ENCODE results near the gene CDH11.

CDH11 gene, protein sequence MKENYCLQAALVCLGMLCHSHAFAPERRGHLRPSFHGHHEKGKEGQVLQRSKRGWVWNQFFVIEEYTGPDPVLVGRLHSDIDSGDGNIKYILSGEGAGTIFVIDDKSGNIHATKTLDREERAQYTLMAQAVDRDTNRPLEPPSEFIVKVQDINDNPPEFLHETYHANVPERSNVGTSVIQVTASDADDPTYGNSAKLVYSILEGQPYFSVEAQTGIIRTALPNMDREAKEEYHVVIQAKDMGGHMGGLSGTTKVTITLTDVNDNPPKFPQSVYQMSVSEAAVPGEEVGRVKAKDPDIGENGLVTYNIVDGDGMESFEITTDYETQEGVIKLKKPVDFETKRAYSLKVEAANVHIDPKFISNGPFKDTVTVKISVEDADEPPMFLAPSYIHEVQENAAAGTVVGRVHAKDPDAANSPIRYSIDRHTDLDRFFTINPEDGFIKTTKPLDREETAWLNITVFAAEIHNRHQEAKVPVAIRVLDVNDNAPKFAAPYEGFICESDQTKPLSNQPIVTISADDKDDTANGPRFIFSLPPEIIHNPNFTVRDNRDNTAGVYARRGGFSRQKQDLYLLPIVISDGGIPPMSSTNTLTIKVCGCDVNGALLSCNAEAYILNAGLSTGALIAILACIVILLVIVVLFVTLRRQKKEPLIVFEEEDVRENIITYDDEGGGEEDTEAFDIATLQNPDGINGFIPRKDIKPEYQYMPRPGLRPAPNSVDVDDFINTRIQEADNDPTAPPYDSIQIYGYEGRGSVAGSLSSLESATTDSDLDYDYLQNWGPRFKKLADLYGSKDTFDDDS

DNA sequence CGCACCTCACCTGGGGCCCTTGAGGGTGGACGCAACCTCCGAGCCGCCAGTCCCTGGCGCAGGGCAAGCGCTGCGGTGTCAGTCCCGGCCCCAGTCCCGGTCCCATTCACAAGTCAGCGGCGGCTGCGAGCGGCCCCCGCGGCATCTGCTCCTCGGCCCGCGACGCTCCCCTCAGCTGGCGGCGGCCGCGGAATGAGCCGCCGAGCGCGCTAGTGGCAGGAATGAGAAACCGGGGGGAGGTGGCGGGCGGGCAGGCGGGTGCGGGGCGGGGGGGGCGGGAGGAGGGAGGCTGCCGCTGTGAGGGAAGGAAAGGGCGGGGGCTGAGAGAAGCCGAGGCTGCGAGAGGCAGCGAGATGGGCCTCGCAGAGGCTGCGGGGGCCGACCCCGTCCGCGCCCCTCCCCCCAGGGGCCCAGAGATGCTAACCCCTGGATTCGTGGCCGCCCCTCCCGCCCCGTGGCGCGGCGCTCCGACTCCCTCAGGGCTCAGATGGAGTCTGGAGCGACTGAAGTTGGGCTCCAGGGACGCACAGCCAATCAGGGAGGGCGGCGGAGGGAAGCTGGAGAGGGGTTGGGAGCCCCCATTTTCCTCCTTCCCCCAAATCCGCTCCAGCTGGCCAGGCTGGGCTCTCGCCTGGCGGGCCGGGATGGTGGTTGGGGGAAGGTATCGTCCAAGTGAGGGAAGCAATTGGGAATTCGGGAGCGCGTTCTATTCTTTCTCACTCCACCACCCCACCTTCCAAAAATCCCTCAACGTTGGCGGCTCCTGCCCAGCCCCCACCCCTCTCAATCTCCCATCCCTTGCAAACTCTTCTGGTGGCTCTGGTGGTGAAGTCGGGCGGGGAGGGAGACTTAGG is at the start of gene CDH11:
TSS of gene CDH11 (minus strand) at position 194 of the 854 bp plus-strand sequence. CDS start 117,194 bp downstream, outside the sequence.
- no peak for DNase-seq

DNA sequence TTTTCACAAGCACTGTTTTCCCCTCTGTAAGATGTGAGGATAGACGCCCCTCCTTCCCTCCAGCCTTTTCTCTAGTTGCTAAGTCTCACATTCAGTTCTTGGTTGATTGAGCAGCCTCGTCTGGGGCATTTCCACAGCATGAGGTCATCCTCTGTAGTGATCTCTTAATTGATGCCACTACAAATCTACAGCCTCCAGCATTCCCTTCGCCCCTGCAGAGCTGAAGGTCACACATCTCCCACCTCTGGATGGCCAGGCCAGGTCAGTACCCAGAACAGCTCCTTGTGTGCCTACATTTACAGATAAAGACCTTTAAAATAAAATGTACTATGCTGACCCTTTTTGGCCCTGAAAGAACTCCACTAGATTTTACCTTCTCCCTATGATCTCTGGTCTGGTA is 32.5 kb upstream of the CDH11 start:
- no peak for DNase-seq

DNA sequence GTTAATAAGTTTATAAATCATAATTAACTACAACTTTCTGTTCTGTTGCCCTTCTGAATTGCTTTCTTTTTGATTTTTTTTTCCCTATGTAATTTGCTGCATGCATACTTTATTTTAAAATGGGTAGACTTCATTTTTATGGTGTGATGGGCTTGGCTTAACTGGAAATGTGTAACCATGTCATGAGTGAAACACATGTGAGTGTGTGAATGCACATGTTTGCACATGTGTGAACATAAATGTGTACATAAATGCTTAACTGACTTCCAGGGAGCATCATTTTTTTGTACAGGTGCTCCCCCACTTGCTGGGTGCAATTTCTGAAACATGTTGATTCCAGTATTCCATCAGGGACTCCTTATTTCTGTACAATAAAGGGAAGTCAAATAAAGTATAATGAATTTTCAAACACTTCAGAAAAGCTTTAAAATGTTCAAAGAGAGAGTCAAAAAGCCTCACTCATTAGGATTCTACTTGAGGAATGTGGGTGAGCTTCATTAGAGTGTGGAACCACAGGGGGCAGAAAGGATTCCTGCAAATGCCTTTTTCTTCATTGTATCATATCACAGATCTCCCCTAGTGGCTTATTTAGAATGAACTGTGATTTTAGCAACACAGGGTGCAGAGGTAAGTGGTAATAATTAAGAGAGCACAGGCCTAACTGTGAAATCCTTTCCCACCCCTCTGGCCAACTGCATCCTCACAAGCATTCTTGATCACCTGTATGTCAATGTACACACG is 31.7 kb upstream of the CDH11 start:
- no peak for DNase-seq

DNA sequence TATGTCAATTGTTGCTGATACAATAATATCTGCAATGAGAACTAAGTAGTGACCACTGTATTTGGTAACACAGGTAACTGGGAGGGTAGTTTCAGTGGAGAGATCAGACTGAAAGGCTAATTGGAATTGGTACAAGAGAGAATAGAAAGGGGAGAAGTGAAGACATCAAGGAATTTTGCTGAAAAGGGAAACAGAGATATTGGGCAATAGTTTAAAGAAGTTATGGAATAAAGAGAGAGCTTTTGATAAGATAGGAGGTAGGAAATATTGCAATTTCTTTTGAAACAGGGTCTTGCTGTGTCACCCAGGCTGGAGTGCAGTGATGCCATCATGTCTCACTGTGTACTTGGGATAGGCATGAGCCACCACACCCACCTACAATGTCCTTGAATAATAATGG is 26.9 kb upstream of the CDH11 start:
- DNase-seq: no peak

DNA sequence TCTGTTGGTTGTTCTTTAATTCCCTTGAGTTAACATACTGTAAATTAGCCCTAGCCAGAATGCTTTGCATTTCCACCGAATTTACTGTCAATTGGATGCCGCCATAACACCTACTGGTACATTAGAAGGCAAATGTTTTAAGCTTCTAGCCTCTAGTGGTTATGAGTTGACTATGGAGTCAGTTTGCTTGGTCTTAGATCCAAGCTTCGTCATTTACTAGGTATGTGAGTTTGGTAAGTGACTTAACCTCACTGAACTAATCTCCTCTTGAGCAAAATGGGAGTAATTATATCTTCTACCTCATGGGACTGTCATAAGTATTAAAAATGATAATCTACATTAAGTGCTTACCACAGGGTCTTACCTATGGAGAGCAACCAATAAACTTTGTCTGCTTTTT is 20.4 kb upstream of the CDH11 start:
- DNase-seq: no peak

DNA sequence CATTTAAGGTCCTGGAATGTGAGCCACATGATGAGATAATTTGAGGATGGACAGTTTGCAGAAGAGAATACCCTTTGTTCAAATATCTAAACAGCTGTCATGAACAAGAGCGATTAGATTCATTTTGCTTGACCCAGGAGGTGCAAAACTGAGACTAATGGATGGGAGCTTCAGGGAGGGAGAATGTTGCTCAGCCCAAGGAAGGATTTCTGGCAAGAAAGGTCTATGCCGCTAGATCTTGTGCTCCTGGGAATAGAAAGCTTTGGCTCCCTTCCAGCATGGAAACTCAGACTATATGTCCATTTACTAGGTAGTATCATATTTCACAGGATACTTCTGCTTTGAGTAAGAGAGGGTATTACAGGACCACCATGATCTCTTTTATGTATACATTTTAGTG is 14.8 kb upstream of the CDH11 start:
- no peak for DNase-seq

DNA sequence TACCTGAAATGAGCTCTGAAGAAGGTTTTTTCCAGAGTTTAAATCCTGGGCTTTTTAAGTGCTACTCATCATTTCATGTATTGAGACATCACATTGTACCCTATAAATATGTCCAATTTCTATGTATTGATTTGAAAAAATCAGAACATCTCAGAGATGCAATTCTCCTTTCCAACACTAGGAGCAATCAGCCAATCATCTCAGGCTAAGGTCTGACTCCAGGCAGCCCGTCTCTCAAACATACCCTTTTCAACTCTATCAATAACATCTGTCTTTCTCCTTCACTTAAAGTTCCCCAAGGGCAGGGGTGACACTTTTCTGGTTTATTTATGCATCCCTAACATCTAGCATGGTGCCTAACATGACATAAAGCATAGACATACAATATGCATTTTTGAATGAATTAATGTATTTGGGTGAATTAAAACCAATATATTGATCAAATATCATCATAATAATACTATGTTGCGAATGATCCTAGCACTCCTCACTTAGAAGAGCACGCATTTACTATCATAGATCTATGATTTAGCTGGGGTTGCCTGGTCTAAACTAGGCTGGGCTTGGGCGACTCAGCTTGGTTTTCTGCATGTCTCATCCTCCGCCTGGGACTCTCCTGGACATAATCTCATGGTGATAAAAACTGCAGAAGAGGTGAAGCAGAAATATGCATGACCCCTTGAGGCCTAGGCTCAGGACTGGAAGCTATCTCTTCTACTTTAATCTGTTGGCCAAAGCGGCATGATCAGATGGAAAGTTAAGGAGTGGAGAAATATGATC is 5.2 kb upstream of the CDH11 start:
- no peak for DNase-seq

DNA sequence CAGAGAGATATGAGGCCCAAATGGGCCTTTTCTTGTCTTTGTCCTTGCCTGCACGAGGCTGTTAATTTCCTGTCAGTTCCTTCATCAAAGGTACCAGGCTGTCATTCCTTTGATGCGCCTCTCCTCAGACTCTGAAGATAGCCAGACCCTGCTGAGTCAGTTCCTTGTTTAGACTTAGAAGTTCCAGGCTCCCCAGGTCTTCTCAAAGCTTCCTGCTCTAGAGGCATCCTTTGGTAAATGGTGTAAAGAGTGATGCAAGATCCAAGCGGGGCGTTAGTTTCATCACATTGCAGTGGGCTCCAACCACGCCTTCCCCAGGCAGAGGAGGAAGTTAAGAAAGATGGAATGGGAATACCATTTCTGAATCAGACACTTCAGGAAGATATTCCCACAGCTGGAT is 4.0 kb upstream of the CDH11 start:
- DNase-seq: no peak

DNA sequence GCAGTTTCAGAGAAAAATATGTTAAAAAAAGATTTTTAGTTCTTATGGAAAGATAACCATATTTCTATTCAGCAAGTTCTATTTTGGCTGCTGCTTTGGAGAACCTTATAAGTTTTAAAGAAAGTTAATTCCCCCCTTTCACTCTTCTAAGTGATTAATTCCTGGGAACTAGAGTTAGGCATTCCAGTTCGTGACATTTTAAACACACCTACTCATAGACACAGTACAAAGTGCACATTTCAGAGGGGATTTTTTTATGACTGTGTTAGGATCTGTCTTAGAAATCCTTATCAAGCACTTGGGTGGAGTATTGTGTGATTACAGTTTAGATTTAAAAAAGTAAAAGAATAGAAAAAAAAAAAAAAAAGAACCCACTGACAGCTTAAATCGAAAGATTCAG is 3.5 kb upstream of the CDH11 start:
- DNase-seq: no peak

DNA sequence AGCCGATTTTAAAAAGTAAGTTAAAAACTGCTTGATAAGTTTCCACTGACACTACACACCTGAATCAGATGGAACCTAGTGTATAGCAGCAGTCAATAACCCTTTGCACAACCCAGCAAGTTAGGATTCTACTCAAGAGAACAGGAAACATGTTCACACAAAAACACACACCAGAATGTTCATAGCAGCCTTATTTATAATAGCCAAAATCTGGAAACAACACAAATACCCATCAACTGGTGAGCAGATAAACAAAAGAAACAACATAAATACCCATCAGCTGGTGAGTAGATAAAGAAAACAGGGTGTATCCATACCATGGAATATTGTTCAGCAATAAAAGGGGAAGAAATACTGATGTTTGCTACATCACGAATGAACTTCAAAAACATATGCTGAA is 2.7 kb upstream of the CDH11 start:
- DNase-seq: no peak

DNA sequence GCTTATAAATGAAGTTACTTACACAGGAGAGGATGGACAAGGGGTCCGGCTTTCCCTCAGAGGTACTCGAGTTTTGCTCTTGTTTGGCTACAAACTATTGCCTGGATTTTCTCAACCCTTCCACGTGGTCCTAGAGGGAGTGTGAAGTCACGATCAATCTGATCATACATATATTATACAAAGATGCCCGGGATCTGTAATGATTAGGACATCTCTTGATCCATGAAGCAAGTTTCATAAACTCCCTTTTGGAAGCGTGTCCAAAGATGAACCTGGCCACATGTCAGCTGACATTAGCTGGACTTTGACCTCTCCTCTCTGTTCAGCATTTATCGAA is 2.3 kb upstream of the CDH11 start:
- DNase-seq: no peak

DNA sequence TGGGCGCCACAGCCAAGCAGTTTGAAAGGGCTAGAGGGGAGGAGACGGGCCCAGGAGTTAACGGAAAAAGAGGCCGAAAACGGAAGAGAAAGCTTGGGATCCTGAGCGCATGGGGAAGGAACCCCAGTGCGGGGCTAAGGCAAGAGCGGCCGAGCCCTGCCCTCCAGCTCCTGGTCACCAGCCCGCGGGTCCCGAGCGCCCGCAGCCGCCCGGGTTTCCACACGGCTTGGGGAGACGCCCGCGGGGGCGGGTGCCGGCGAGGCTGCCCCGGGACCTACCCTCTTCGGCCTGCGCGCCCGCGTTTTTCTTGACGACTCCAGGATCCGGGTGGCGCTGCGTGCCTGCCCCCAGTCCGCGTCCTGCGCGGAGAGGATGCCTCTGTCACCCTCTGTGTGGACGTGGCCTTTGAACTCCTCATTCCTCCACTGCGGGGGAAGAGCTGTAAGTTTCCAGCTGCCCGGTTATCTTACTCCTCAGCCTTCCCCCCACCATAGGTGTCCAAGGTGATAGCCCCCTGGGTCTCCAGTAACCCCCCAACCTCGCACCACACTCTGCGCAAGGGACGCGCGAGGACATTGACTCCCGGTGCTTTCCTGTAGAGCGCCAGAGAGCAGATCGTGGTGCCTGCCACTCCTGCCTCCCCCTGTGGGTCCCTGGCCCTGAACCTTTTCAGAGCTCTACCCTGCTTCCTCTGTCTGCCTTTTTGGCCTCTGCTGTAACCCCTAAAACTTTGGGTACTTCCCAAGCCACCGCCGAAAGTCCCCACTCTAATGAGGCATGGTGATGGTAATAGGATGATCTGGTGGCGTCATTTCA is 1.7 kb upstream of the CDH11 start:
- no peak for DNase-seq

DNA sequence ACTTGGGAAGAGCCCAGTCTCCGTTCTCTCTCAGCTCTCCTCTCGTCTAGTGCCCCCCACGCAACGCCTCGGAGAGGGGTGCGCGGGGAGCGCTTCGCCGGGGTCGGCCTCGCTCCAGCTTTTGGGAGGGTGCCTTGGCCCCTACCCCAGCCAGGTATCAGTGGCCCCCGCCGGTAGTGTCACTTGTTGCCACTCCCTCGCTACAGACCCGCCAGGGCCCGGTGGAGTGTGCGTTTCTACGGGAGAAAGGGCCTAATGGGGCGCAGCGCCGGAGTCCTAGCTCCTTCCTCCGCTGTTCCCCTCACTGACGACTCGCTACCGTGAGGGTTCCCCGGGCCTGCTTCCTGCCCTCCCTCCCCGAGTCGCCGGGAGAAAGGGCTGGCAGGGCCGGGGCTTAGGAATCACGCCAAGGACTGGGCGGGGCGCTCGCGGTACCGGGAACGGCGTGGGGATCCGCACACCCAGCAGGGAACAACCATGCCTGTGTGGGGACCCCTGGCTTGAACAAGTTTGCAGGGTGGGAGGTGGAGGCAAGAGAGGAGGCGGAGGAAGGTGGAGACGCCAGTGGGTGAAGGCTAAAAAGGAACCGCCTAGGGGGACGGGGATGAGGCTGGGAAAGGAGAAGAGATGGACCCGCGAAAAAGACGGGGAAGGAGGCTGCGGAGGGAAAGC is 997 bp upstream of the CDH11 start:
- no peak for DNase-seq

DNA sequence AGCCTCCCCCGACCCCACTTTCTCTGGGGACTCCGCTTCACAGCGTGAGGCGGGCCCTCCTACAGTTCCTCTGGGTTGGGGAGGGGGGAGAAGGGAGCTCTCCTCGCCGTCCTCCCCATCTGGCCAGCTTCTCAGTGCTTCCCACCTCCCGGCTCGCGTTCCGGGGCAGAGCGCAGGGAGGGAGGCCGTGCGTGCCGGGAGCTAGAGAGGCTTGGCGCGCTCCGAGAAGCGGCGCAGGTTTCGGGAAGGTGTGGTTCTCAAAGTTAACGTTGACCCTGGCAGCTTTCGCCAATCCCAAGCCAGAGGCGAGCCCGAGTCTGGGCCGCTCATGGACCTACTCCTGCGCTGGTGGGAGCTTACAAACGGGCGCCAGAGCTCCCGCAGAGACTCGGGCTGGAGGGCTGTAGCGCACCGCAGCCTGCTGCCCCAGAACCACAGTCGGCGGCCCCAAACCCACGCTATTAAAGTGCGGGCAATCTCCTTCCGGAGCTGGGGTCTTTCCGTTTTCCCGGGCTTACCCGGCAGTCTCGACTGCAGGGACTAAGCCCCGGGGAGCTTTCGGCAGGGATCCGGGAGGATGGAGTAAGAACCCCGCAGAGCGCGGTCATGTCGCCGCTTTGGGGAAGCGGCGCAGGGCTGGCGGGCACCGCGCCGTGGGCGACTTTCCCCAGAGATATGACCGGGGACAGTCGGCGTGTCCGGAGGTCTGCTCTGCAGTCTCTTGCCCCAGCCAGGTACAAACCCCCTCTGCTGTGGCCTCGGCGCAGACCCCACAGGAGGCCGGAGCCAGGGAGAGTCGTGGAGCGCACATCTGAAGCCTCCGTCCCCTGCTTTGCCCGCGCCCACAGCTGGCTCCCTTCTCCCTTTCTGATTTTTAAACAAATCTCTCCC is 787 bp downstream of the CDH11 start:
- no peak for DNase-seq

DNA sequence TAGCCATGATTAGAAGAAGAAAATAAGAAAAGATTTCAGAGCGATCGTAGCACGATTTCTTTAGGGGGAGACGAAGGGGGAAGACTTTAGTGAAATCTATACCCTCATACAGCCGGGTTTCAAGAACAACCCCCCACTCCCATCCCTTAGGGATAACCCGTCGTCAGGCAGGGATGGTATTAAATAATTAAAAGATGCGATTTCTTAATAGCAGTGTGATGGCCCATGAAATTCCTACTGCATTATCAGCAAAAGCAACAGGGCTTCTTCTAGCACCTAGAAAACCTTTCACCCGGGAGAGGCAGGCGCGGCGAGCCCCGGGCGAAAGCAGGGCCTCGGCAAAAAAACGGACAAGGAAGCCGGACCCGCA is 1.4 kb downstream of the CDH11 start:
- DNase-seq: no peak

DNA sequence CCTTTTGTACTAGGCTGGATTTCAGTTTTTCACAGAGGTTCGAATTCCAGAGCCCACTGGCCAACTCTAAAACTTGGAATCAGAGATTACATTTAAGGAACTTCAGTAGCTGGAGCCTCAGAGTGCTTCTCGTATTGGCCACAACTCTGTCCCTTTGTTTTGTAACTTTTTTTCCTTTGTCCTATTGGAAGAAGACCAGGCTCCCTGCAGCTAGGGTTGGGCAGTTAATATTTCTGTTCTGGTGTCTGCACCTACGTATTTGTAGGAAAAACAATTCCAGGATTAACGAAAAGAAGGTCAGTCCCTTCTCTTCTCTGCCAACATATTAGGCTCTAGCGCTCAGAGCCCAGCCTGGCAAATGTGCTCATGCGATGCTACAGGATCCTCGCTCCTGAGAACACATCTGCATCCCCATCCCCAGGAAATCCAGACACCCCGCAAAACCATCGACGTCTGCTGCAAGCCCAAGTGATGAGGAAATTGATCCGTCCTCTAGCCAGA is 1.9 kb downstream of the CDH11 start:
- DNase-seq: no peak

DNA sequence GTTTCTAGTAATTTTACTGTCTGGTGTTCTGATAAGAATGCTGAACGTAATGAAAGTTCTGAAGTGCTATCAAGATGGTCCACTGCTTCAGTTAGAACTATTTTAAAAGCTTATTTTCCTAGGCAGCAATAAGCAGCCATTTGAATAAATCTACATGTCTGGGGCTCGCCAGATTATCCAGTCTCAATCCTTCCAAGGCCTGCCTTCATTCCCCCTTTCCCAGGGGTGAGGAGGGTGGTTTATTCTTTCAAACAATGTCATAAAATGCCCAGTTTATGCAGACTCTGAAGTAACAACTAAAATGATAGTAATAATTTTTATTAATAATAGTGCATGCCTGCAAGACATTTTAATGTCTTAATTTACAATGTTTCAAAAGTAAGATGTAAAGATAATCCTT is 2.4 kb downstream of the CDH11 start:
- DNase-seq: no peak

DNA sequence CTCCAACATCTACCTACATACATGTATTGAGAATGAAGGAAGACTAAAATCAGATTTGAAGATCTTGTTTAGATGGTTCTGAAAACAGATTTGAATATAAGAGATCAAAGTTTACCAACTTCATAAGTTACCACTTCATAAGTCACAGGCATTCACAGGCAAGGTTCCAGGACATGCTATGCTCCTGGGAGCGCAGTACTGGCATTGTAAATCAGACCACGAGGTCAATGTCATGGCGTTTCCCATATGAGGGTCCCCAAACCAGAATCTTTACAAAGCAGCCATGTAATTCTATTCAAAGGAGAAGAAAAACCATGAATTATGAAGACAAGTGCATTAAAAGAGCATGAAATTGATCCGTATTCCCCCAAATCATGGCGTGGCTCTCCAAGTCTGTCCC is 3.0 kb downstream of the CDH11 start:
- no peak for DNase-seq

DNA sequence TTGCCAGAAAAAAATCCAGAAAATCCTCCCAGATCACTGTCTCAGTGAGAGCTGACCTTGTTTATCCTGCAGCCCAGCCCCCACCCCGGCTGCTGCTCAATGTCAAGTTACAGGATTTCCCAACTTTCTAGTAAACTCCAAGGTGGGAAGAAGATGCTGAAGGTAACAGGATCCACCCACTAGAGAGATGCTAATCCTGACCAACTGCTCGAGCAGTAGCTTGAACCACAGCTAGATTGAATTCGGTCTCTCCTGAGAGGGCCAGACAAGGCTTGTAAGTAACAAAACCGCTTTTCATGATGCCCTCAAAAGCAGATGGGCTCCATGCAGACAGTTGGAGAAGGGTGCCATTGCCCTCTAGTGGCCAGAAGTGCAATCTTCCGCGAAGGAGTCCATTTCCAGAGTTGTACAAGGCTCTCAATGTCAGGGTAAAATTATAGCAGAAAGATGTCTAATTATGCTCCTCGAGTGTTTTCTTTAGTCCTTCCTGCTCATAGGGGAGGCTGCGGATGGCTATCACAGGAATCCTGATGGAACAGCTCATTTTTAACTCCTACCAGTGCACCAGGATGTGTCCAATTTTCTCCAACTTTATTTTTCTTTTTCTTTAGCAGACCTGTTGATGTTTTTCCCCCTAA is 3.9 kb downstream of the CDH11 start:
- DNase-seq: peak; percentile 52
